BJ (cell line): ENCODE results near the gene GPR42. TPM values are rescaled to one million over a fixed set of nuclear protein-coding genes. Genes with fewer than 3 reads are reported as not detected.

Source experiments
- CTCF ChIA-PET: fragments of 350-600 bp; formaldehyde crosslinking; extraction: SDS; loops from one replicate; lab custom pipeline; 2021; ENCODE audit warnings: antibody characterized with exemption, inconsistent platforms; lab: Yijun Ruan, JAX
- POLR2A ChIA-PET: fragments of 300-600 bp; sonication (Branson Sonifier 250); formaldehyde crosslinking; extraction: SDS; loops from one replicate; lab custom pipeline; 2021; ENCODE audit warnings: antibody characterized with exemption; lab: Charles Lee
- DNase-seq: peaks from one replicate; pipeline ENCODE4 v3.0.0-alpha.2; 2011; ENCODE audit warnings: low read depth
- H3K27me3 ChIP-seq: 2 replicates; pipeline ENCODE4 v1.6.0; 2011; ENCODE audit warnings: low read length; ENCODE audit not compliant: control insufficient read depth, insufficient read depth
- H3K36me3 ChIP-seq: 2 replicates; pipeline ENCODE4 v1.5.1; 2011; ENCODE audit warnings: low read length; ENCODE audit not compliant: control insufficient read depth, insufficient read depth
- H3K4me3 ChIP-seq: 2 replicates; pipeline ENCODE4 v1.5.1; 2011; ENCODE audit warnings: low read depth, mild to moderate bottlenecking, control low read depth, low read length
- polyA plus RNA-seq: library from polyadenylated mRNA; depleted of rRNA; stranded (reverse); fragments of >200 nt; gene quantifications from 2 replicates; pipeline ENCODE4 v1.2.3, GENCODE V29; 2011
- TF ChIP-seq, protein P1 (sequence below): IDR thresholded peaks from 2 replicates; pipeline ENCODE4 v1.5.1; 2011; ENCODE audit warnings: low read depth, mild to moderate bottlenecking, control low read depth, inconsistent platforms, low read length, moderate library complexity; ENCODE audit not compliant: insufficient read depth

Gene GPR42
- polyA plus RNA-seq, 1 experiment = not detected

- Histone ChIP-seq H3K4me3 (no peak overlapping the region), H3K36me3 (no peaks in the 10 kb centered on the region), H3K27me3 (no peaks in the 10 kb centered on the region)
- TF ChIP-seq, protein P1, sequence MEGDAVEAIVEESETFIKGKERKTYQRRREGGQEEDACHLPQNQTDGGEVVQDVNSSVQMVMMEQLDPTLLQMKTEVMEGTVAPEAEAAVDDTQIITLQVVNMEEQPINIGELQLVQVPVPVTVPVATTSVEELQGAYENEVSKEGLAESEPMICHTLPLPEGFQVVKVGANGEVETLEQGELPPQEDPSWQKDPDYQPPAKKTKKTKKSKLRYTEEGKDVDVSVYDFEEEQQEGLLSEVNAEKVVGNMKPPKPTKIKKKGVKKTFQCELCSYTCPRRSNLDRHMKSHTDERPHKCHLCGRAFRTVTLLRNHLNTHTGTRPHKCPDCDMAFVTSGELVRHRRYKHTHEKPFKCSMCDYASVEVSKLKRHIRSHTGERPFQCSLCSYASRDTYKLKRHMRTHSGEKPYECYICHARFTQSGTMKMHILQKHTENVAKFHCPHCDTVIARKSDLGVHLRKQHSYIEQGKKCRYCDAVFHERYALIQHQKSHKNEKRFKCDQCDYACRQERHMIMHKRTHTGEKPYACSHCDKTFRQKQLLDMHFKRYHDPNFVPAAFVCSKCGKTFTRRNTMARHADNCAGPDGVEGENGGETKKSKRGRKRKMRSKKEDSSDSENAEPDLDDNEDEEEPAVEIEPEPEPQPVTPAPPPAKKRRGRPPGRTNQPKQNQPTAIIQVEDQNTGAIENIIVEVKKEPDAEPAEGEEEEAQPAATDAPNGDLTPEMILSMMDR = no peak
- ChIA-PET CTCF (interaction anchor here (0.6 kb wide), 1 partner anchor 343 kb away, joined by 3 read pairs; no protein-coding TSS in a partner anchor), POLR2A (no interaction called here)
- no peak for DNase-seq
These were observed 37.7 kb downstream of the GPR42 start for GRCh38 chr19:35408284-35409171.

DNA sequence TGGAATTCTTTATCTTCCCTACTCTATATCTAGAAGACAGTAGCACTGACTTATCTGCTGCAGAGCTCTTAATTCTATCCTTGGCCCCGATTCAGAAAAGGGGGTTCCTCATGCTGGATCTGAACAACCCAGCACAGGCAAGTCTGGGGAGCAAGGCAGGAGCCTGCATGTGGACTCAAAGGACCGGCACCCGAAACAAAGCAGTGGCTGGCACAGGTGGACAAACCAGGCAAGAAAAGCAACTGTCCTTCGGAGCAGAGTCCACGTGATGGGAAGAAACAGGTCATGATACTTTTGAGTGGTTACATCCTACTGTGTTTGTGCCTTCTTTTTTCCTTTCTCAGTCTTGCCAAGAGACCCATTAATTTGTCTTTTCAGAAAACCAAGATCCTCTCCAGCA, 38.3 kb downstream of the GPR42 start:
- POLR2A ChIA-PET = no interaction called here

DNA sequence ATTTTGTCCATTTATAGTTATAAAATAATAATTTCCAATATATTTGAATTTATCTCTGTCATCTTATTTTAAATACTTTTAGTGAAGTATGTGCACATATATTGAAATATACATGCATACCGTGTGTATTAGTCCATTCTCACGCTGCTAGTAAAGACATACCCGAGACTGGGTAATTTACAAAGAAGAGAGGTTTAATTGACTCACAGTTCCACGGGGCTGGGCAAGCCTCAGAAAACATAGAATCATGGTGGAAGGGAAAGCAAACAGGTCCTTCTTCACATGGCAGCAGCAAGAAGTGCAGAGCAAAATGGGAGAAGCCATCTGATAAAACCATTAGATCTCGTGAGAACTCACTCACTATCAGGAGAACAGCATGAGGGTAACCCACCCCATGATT, 39.6 kb downstream of the GPR42 start:
- ChIA-PET POLR2A (no interaction called here), CTCF (no interaction called here)
- Histone ChIP-seq H3K4me3 (no peak overlapping the region), H3K27me3 (no peaks in the 10 kb centered on the region), H3K36me3 (no peaks in the 10 kb centered on the region)
- no peak for DNase-seq
- TF ChIP-seq, protein P1 = no peak

More for the DNA sequence above, 38.3 kb downstream of the GPR42 start:
- no peaks in the 10 kb centered on the region for H3K36me3 ChIP-seq
- DNase-seq = no peak
- no peak overlapping the region for H3K4me3 ChIP-seq
- H3K27me3 ChIP-seq = no peaks in the 10 kb centered on the region
- TF ChIP-seq, protein P1 = no peak
- CTCF ChIA-PET = no interaction called here

GRCh38 chr19:35414442-35414841, 43.6 kb downstream of the GPR42 start:
- H3K27me3 ChIP-seq = peaks cover 2% of the 10 kb centered on the region; the same call in 1 of the 2 replicates
- no peaks in the 10 kb centered on the region for H3K36me3 ChIP-seq
- ChIA-PET CTCF (no interaction called here), POLR2A (no interaction called here)
- no peak for DNase-seq
- TF ChIP-seq, protein P1 = no peak
- H3K4me3 ChIP-seq = no peak overlapping the region

GRCh38 chr19:35416331-35416730, 45.5 kb downstream of the GPR42 start:
- TF ChIP-seq, protein P1 = no peak
- ChIA-PET CTCF (interaction anchor here (0.7 kb wide), 1 partner anchor 14 kb away, joined by 3 read pairs; no protein-coding TSS in a partner anchor), POLR2A (no interaction called here)
- DNase-seq = no peak
- Histone ChIP-seq H3K27me3 (peaks cover 2% of the 10 kb centered on the region; the same call in 1 of the 2 replicates), H3K4me3 (no peak overlapping the region), H3K36me3 (no peaks in the 10 kb centered on the region)
